Kidney (tissue), 14 donors: Measurements from ENCODE around the gene NSD1. TPM values are rescaled to one million over a fixed set of nuclear protein-coding genes. Genes with fewer than 3 reads are reported as not detected.

ENCODE experiments used
- DNase-seq, 5 donors: peaks; one replicate each; pipeline ENCODE4 v3.0.0-alpha.2; 2013 to 2020
- FAIRE-seq: peaks from 2 replicates; lab custom pipeline; 2012; peaks lifted over from hg19 to GRCh38; lab: Jason Lieb, UNC
- H3K27ac ChIP-seq, 2 donors: one replicate each; pipeline ENCODE4 v1.7.0; 2013; ENCODE audit warnings: low read depth in 2 of 2, low read length in 2 of 2, inconsistent platforms in 1 of 2
- H3K27me3 ChIP-seq: one replicate; pipeline ENCODE4 v1.7.1; 2013; ENCODE audit warnings: low read length, inconsistent platforms; ENCODE audit not compliant: control insufficient read depth, insufficient read depth
- H3K36me3 ChIP-seq, 3 donors: one replicate each; pipeline versions ENCODE4 v1.7.0 to v1.7.1; 2013; ENCODE audit warnings: low read length in 3 of 3, control low read depth in 1 of 3, inconsistent platforms in 1 of 3; ENCODE audit not compliant: insufficient read depth in 3 of 3, control insufficient read depth in 2 of 3
- H3K4me1 ChIP-seq, 3 donors: one replicate each; pipeline versions ENCODE4 v1.7.0 to v1.7.1; 2013; ENCODE audit warnings: low read length in 3 of 3, inconsistent platforms in 1 of 3, low read depth in 1 of 3; ENCODE audit not compliant: control insufficient read depth in 2 of 3, insufficient read depth in 2 of 3
- H3K4me3 ChIP-seq, 3 donors: one replicate each; pipeline versions ENCODE4 v1.7.0 to v1.8.1; 2013; ENCODE audit warnings: low read length in 3 of 3, control low read depth in 1 of 3, inconsistent platforms in 1 of 3
- H3K9ac ChIP-seq, 3 donors: one replicate each; pipeline versions ENCODE4 v1.7.0 to v1.7.1; 2013; ENCODE audit warnings: low read length in 3 of 3, control low read depth in 1 of 3, inconsistent platforms in 1 of 3
- H3K9me3 ChIP-seq, 3 donors: one replicate each; pipeline versions ENCODE4 v1.7.0 to v1.7.1; 2013; ENCODE audit warnings: low read length in 3 of 3, control low read depth in 1 of 3, inconsistent platforms in 1 of 3; ENCODE audit not compliant: control insufficient read depth in 2 of 3, insufficient read depth in 1 of 3
- intact Hi-C: fragments of 100-400 bp; cut with DNase I; formaldehyde crosslinking; loops from one replicate; pipeline ENCODE4 v1.11.1; 2022
- polyA plus RNA-seq: library from polyadenylated mRNA; stranded (reverse); fragments of 350-450 nt; fragmentation: Illumina TruSeq; extraction: RNeasy Lipid Tissue Mini Kit (QIAGEN cat#74804); gene quantifications from one replicate; pipeline ENCODE4 v1.2.3, GENCODE V29; 2014; ENCODE audit warnings: low read depth, low replicate concordance; ENCODE audit not compliant: insufficient read depth
- total RNA-seq: library from RNA; stranded (reverse); fragmentation: NEBNext Ultra II Directional; extraction: Animal tissue kit (Norgen Biotek cat#: 25700); gene quantifications from one replicate; pipeline ENCODE4 v1.2.1, GENCODE V29; 2021
- TF ChIP-seq, protein P1 (sequence below): IDR thresholded peaks from 3 replicates; pipeline ENCODE4 v1.5.1; 2012; ENCODE audit warnings: mild to moderate bottlenecking, moderate library complexity, borderline replicate concordance; ENCODE audit not compliant: insufficient read depth; ENCODE audit errors: extremely low read depth
- donor health status: control.
- donor health status: control.
- donor health status: control.
- donor health status: control.
- donor health status: control.
- donor health status: DM: yes; HTN: yes; CAD: no.
- donor health status: Normal renal cell carcinoma (clear cell type).

NSD1 gene
- total and polyA plus RNA-seq, 2 donors from 2014 or later: 6.0 to 99.1 TPM

DNA sequence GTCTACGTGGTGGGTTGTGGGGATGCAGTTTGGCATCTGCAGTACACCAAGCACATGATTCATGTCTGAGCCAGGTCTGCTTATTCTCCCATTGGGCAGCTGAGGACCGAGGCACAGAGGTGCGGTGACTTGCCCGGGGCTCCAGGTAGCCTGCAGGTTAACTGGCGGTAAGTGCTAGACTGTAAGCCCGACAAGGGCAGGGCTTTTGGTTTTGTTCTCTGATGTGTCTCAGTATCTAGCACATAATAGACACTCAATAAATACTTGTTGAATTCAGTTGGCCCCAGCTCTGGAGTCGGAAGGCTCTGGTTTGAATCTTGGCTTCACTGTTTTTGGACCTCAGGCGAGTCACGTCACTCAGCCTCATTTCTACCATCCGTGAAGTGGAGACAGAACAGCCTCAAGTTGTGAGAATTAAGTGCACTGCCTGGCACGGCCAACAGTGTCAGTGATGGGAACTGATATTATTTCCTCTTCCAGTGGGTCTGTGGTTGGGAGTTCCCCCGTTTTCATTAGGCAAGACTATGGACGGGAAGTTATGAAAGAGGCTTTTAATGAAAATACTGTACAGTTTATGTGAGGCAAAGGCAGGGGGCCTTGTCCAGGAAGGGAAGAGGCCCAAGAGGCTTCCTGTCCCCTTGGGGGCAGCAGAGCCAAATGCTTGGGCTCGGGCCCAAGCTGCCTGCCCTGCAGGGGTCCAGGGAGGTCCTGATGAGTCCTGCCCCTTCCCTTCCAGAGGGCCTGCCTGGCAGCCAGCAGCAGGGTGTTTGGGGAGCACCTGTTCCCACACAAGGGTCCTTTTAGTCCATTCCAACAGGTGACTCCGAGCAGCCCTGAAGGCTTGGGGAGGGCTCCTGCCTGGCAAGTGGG, 173.3 kb downstream of the NSD1 start:
- Histone ChIP-seq H3K4me1 (peaks cover 0 to 23% (median 0%) of the 10 kb centered on the region in 3 donors), H3K9me3 (no peaks in the 10 kb centered on the region), H3K27me3 (no peaks in the 10 kb centered on the region), H3K9ac (no peak overlapping the region), H3K27ac (peak overlapping the region in 1 of 2 donors; percentile 17), H3K4me3 (no peak overlapping the region), H3K36me3 (peaks cover 0 to 17% (median 9%) of the 10 kb centered on the region in 3 donors)
- TF ChIP-seq, protein P1, sequence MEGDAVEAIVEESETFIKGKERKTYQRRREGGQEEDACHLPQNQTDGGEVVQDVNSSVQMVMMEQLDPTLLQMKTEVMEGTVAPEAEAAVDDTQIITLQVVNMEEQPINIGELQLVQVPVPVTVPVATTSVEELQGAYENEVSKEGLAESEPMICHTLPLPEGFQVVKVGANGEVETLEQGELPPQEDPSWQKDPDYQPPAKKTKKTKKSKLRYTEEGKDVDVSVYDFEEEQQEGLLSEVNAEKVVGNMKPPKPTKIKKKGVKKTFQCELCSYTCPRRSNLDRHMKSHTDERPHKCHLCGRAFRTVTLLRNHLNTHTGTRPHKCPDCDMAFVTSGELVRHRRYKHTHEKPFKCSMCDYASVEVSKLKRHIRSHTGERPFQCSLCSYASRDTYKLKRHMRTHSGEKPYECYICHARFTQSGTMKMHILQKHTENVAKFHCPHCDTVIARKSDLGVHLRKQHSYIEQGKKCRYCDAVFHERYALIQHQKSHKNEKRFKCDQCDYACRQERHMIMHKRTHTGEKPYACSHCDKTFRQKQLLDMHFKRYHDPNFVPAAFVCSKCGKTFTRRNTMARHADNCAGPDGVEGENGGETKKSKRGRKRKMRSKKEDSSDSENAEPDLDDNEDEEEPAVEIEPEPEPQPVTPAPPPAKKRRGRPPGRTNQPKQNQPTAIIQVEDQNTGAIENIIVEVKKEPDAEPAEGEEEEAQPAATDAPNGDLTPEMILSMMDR: no peak
- DNase-seq (no peak), FAIRE-seq (no peak)
- intact Hi-C loops: no loop called here

DNA sequence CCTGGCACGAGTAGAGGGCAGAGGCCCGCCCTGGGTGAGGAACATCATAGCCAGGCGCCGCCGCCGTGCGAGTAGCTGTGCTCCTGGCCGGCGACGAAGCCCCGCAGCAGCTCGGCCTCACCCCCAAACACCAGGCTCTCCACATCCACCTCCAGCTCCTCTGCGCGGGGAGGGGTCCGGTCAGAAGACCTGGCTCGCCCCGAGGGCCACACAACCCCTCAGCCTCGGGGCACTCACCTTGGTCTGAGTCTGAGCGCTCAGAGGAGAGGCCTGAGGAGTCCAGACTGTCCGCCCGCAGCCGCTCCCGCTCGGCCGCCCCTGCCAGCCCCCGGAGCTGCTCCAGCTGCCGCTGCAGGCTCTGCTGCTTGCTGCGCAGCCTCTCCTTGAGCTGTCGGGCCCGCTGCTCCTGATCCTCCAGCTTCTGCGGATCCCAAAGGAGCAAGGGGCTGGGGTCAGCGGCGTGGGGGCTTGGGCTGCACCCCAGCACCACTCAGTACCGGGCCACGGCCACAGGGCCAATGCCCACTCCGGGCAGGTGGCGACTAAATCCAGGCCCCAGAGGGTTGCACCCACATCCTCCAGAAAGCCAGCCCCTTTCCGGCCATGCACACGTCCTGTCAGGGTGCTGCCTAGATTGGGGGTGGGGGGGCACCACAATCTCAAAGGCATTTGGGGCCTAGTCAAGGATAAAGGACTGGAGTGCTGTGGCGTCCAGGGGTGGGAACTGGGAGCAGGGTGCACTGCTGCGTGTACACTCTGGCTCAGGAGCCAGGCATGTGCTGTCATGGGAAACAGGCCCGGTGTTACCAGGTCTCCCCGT, 174.2 kb downstream of the NSD1 start:
- DNase-seq: peak in 1 of 5 donors; percentile 81
- Histone ChIP-seq H3K9me3 (no peaks in the 10 kb centered on the region), H3K9ac (no peak overlapping the region), H3K27ac (peak overlapping the region in 1 of 2 donors; percentile 17), H3K4me3 (no peak overlapping the region), H3K4me1 (peaks cover 0 to 17% (median 0%) of the 10 kb centered on the region in 3 donors), H3K27me3 (no peaks in the 10 kb centered on the region), H3K36me3 (peaks cover 0 to 13% (median 9%) of the 10 kb centered on the region in 3 donors)
- TF ChIP-seq, protein P1: no peak
- intact Hi-C loops: no loop called here
- FAIRE-seq: no peak

DNA sequence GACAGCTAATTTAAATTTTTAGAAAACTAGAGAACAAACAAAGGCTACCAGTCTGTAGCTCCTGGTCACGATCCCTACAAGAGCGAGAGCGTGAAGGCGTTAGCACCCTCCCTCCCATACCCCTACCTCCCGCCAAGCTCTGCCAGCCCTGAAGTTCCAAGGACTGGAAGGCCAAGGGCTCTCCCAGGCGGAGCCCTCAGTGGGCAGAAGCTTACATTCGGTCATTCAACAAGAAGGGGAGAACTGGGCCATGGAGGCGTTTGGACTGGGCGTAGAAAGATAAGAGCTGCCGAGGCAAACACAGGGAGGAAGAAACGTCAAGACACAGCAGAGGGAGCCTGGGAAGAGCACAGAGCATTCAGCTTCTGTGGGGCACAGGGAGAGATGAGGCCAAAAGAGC, 175.2 kb downstream of the NSD1 start:
- intact Hi-C loops: no loop called here
- peak in 1 of 5 donors; percentile 43 for DNase-seq
- TF ChIP-seq, protein P1: no peak
- Histone ChIP-seq H3K36me3 (peaks cover 0 to 13% (median 9%) of the 10 kb centered on the region in 3 donors), H3K27ac (no peak overlapping the region), H3K4me1 (peaks cover 0 to 17% (median 0%) of the 10 kb centered on the region in 3 donors), H3K27me3 (no peaks in the 10 kb centered on the region), H3K9ac (no peak overlapping the region), H3K9me3 (no peaks in the 10 kb centered on the region), H3K4me3 (no peak overlapping the region)
- FAIRE-seq: no peak
